Activated CD4-positive, alpha-beta memory T cell treated with anti-CD3 and anti-CD28 coated beads for 36 hours (primary cell): ENCODE data around the gene CFAP69. TPM values are rescaled to one million over a fixed set of nuclear protein-coding genes. Genes with fewer than 3 reads are reported as not detected.

Source experiments
- total RNA-seq, 2 experiments: library from RNA; stranded (reverse); gene quantifications; one replicate each; pipeline ENCODE4 v1.2.3, GENCODE V29; 2021

The CFAP69 gene
- total RNA-seq, 2 experiments from 2014 or later: 0.48 TPM; not detected in 1

Other genes with a start within 250 kb of the CFAP69 start
- under 1 TPM; 0.41 to 0.50 TPM for gene STEAP1, start 90.7 kb upstream of the CFAP69 start, total RNA-seq
- gene STEAP2, start 33.4 kb upstream of the CFAP69 start, total RNA-seq: not detected
- not detected for gene FAM237B, start 76.1 kb downstream of the CFAP69 start, total RNA-seq
- gene GTPBP10, start 101.5 kb downstream of the CFAP69 start, total RNA-seq: 10 to 100 TPM; 32.9 to 33.2 TPM
- 1 to 10 TPM; 6.9 to 8.3 TPM for gene CLDN12, start 158.3 kb downstream of the CFAP69 start, total RNA-seq
- not detected for gene PTTG1IP2, start 224.5 kb downstream of the CFAP69 start, total RNA-seq